MCF 10A (cell line): ENCODE data around the gene C5orf15. TPM values are rescaled to one million over a fixed set of nuclear protein-coding genes. Genes with fewer than 3 reads are reported as not detected.

Source experiments
- BruUV-seq: library from RNA; stranded (reverse); fragments of 400-500 nt; replicated peaks from 2 replicates; lab custom pipeline; 2021; lab: Mats Ljungman, UMichigan
- CTCF ChIA-PET: fragments of 300-600 bp; sonication (Branson Sonifier 250); formaldehyde crosslinking; extraction: SDS; loops from one replicate; lab custom pipeline; 2021; ENCODE audit warnings: antibody characterized with exemption, inconsistent platforms; lab: Yijun Ruan, JAX
- POLR2A ChIA-PET: fragments of 300-600, 350-650 bp; sonication (Branson Sonifier 250); formaldehyde crosslinking; extraction: SDS; loops from one replicate; lab custom pipeline; 2020; ENCODE audit warnings: antibody characterized with exemption, inconsistent platforms; lab: Yijun Ruan, JAX
- DNase-seq: peaks from one replicate; pipeline ENCODE4 v3.0.0-alpha.2; 2018; ENCODE audit not compliant: unreplicated experiment
- H3K27ac Mint-ChIP-seq: one replicate; pipeline ENCODE4 v1.8.0; 2022; ENCODE audit warnings: mild to moderate bottlenecking, low read depth, mixed read lengths; ENCODE audit not compliant: unreplicated experiment
- H3K27me3 Mint-ChIP-seq: one replicate; pipeline ENCODE4 v1.8.0; 2022; ENCODE audit warnings: mixed read lengths; ENCODE audit not compliant: insufficient read depth, unreplicated experiment
- H3K36me3 Mint-ChIP-seq: one replicate; pipeline ENCODE4 v1.8.0; 2022; ENCODE audit warnings: mild to moderate bottlenecking, moderate library complexity, mixed read lengths; ENCODE audit not compliant: insufficient read depth, unreplicated experiment
- H3K4me1 Mint-ChIP-seq: one replicate; pipeline ENCODE4 v1.8.0; 2022; ENCODE audit warnings: mixed read lengths; ENCODE audit not compliant: insufficient read depth, unreplicated experiment
- H3K4me3 Mint-ChIP-seq: one replicate; pipeline ENCODE4 v1.8.0; 2022; ENCODE audit warnings: mild to moderate bottlenecking, moderate library complexity, mixed read lengths; ENCODE audit not compliant: unreplicated experiment
- H3K9me3 Mint-ChIP-seq: one replicate; pipeline ENCODE4 v1.8.0; 2022; ENCODE audit warnings: mixed read lengths; ENCODE audit not compliant: unreplicated experiment
- CTCF ChIP-seq: fragments of 200-600 bp; IDR thresholded peaks from one replicate; pipeline ENCODE4 v1.8.0; 2022; ENCODE audit warnings: antibody characterized with exemption, mild to moderate bottlenecking; ENCODE audit not compliant: unreplicated experiment
- intact Hi-C: fragments of 100-400 bp; cut with micrococcal nuclease; formaldehyde crosslinking; loops from 2 replicates; pipeline ENCODE4 v1.14.1; 2022
- total RNA-seq: library from RNA; stranded (reverse); gene quantifications from 2 replicates; pipeline ENCODE4 v1.2.3, GENCODE V29; 2022

The C5orf15 gene
- total RNA-seq, 1 experiment from 2014 or later = 35.1 TPM

- intact Hi-C loops = no loop called here
- Mint-ChIP-seq H3K9me3 (no peaks in the 10 kb centered on the region), H3K27me3 (no peaks in the 10 kb centered on the region), H3K27ac (no peak overlapping the region), H3K4me1 (no peaks in the 10 kb centered on the region), H3K4me3 (no peak overlapping the region), H3K36me3 (no peaks in the 10 kb centered on the region)
- ChIA-PET POLR2A (no interaction called here), CTCF (interaction anchor here (1.2 kb wide), 1 partner anchor 47 kb away, joined by 4 read pairs; no protein-coding TSS in a partner anchor)
- no peak for DNase-seq
- no peak for TF ChIP-seq CTCF
- BruUV-seq = no TSS peak
Measured at GRCh38 chr5:133916479-133916878, 51.9 kb downstream of the C5orf15 start.

GRCh38 chr5:133914434-133914833, 54.0 kb downstream of the C5orf15 start:
- no peaks in the 10 kb centered on the region for H3K27me3 Mint-ChIP-seq
- H3K4me1 Mint-ChIP-seq = no peaks in the 10 kb centered on the region
- ChIA-PET POLR2A (interaction anchor here (0.6 kb wide), 1 partner anchor 1539 kb away, joined by 3 read pairs; no protein-coding TSS in a partner anchor), CTCF (no interaction called here)
- H3K27ac Mint-ChIP-seq = no peak overlapping the region
- TF ChIP-seq CTCF = no peak
- H3K4me3 Mint-ChIP-seq = no peak overlapping the region
- intact Hi-C loops = no loop called here
- no TSS peak for BruUV-seq
- no peaks in the 10 kb centered on the region for H3K9me3 Mint-ChIP-seq
- no peak for DNase-seq
- no peaks in the 10 kb centered on the region for H3K36me3 Mint-ChIP-seq

- ChIA-PET CTCF (no interaction called here), POLR2A (interaction anchor here (0.6 kb wide), 1 partner anchor 1540 kb away, joined by 3 read pairs; no protein-coding TSS in a partner anchor)
- DNase-seq = no peak
- Mint-ChIP-seq H3K4me3 (no peak overlapping the region), H3K36me3 (no peaks in the 10 kb centered on the region), H3K27ac (no peak overlapping the region), H3K27me3 (no peaks in the 10 kb centered on the region), H3K9me3 (no peaks in the 10 kb centered on the region), H3K4me1 (no peaks in the 10 kb centered on the region)
- no peak for TF ChIP-seq CTCF
- BruUV-seq = no TSS peak
- intact Hi-C loops = no loop called here
Measured at GRCh38 chr5:133913413-133914155, 54.8 kb downstream of the C5orf15 start.

- DNase-seq = no peak
- CTCF ChIA-PET = no interaction called here
- no peaks in the 10 kb centered on the region for H3K9me3 Mint-ChIP-seq
- no peaks in the 10 kb centered on the region for H3K36me3 Mint-ChIP-seq
- POLR2A ChIA-PET = no interaction called here
- no peak overlapping the region for H3K4me3 Mint-ChIP-seq
- H3K4me1 Mint-ChIP-seq = no peaks in the 10 kb centered on the region
- intact Hi-C loops = no loop called here
- no peak for TF ChIP-seq CTCF
- no TSS peak for BruUV-seq
- H3K27me3 Mint-ChIP-seq = no peaks in the 10 kb centered on the region
- H3K27ac Mint-ChIP-seq = no peak overlapping the region
Measured at GRCh38 chr5:133912951-133913350, 55.5 kb downstream of the C5orf15 start.
